IMR-90 (cell line): ENCODE measurements around the gene STIL. TPM values are rescaled to one million over a fixed set of nuclear protein-coding genes. Genes with fewer than 3 reads are reported as not detected.

Source experiments
- ATAC-seq: fragments of 200-7000 bp; cut with Tn5 transposase; 2 replicates; pipeline ENCODE4 v1.9.1; 2020; ENCODE audit warnings: low read depth, mild to moderate bottlenecking, moderate library complexity
- BruUV-seq: library from RNA; stranded (reverse); fragments of 400-500 nt; replicated peaks from 2 replicates; lab custom pipeline; 2021; lab: Mats Ljungman, UMichigan
- CTCF ChIA-PET: fragments of 300-600 bp; formaldehyde crosslinking; extraction: SDS; loops from one replicate; lab custom pipeline; 2021; ENCODE audit warnings: antibody characterized with exemption; lab: Yijun Ruan, JAX
- POLR2A ChIA-PET: fragments of 300-600 bp; sonication (Branson Sonifier 250); formaldehyde crosslinking; loops from one replicate; lab custom pipeline; 2022; ENCODE audit warnings: antibody characterized with exemption; ENCODE audit not compliant: unreplicated experiment; lab: Charles Lee
- DNase-seq: peaks from one replicate; pipeline ENCODE4 v3.0.0; 2013
- H2AFZ ChIP-seq: replicated peaks from 2 replicates; pipeline ENCODE3; 2013; ENCODE audit warnings: low read length, mild to moderate bottlenecking; ENCODE audit not compliant: poor library complexity
- H2AK5ac ChIP-seq: 2 replicates; pipeline ENCODE4 v1.6.1; 2013; ENCODE audit warnings: low read depth, low read length, inconsistent platforms
- H2AK9ac ChIP-seq: replicated peaks from 2 replicates; pipeline ENCODE3; 2013; ENCODE audit warnings: mild to moderate bottlenecking, low read depth, low read length, moderate library complexity; ENCODE audit not compliant: poor library complexity
- H2BK120ac ChIP-seq: 2 replicates; pipeline ENCODE4 v1.6.1; 2013; ENCODE audit warnings: low read depth, low read length, inconsistent platforms
- H2BK15ac ChIP-seq: 3 replicates; pipeline ENCODE4 v1.6.1; 2013; ENCODE audit warnings: low read depth, low read length, inconsistent platforms
- H2BK20ac ChIP-seq: 2 replicates; pipeline ENCODE4 v1.6.1; 2013; ENCODE audit warnings: low read depth, mild to moderate bottlenecking, inconsistent platforms, low read length, moderate library complexity
- H2BK5ac ChIP-seq: 2 replicates; pipeline ENCODE4 v1.6.1; 2013; ENCODE audit warnings: mild to moderate bottlenecking, low read depth, low read length, inconsistent platforms; ENCODE audit not compliant: poor library complexity, severe bottlenecking
- H3K14ac ChIP-seq: replicated peaks from 2 replicates; pipeline ENCODE4 v1.6.1; 2013; ENCODE audit warnings: low read depth, low read length, inconsistent platforms
- H3K18ac ChIP-seq: 2 replicates; pipeline ENCODE4 v1.6.1; 2013; ENCODE audit warnings: low read depth, low read length, control low read depth
- H3K23ac ChIP-seq: 2 replicates; pipeline ENCODE4 v1.6.1; 2013; ENCODE audit warnings: low read depth, low read length, inconsistent platforms
- H3K27ac ChIP-seq: 2 replicates; pipeline ENCODE4 v1.5.1; 2013; ENCODE audit warnings: mild to moderate bottlenecking, control low read depth, low read length; ENCODE audit not compliant: insufficient read depth
- H3K27me3 ChIP-seq: 2 replicates; pipeline ENCODE4 v1.6.1; 2013; ENCODE audit warnings: low read length; ENCODE audit not compliant: control insufficient read depth, insufficient read depth
- H3K36me3 ChIP-seq: 2 replicates; pipeline ENCODE4 v1.6.1; 2013; ENCODE audit warnings: low read length, mixed read lengths; ENCODE audit not compliant: control insufficient read depth, insufficient read depth
- H3K4ac ChIP-seq: 2 replicates; pipeline ENCODE4 v1.6.1; 2013; ENCODE audit warnings: low read depth, low read length, inconsistent platforms
- H3K4me1 ChIP-seq: 2 replicates; pipeline ENCODE4 v1.6.1; 2013; ENCODE audit warnings: low read length, mixed read lengths; ENCODE audit not compliant: control insufficient read depth, insufficient read depth
- H3K4me2 ChIP-seq: 2 replicates; pipeline ENCODE4 v1.6.1; 2013; ENCODE audit warnings: low read depth, mild to moderate bottlenecking, control low read depth, low read length, moderate library complexity
- H3K4me3 ChIP-seq: 2 replicates; pipeline ENCODE4 v1.5.1; 2013; ENCODE audit warnings: low read depth, mild to moderate bottlenecking, control low read depth, low read length, moderate library complexity; ENCODE audit not compliant: insufficient read depth
- H3K56ac ChIP-seq: 2 replicates; pipeline ENCODE4 v1.6.1; 2013; ENCODE audit warnings: low read length, inconsistent platforms; ENCODE audit not compliant: insufficient read depth; ENCODE audit errors: extremely low read depth
- H3K79me1 ChIP-seq, 2 experiments: 2 replicates each; pipeline ENCODE4 v1.6.1; 2013; ENCODE audit warnings: low read length in 2 of 2, inconsistent platforms in 1 of 2, low read depth in 1 of 2
- H3K9ac ChIP-seq: 2 replicates; pipeline ENCODE4 v1.6.1; 2013; ENCODE audit warnings: low read depth, low read length, control low read depth
- H3K9me1 ChIP-seq: 2 replicates; pipeline ENCODE4 v1.6.1; 2013; ENCODE audit warnings: low read length, inconsistent platforms; ENCODE audit not compliant: insufficient read depth
- H3K9me3 ChIP-seq: 2 replicates; pipeline ENCODE4 v1.6.1; 2013; ENCODE audit warnings: low read length; ENCODE audit not compliant: control insufficient read depth, insufficient read depth
- H4K20me1 ChIP-seq: 2 replicates; pipeline ENCODE4 v1.6.1; 2013; ENCODE audit warnings: low read length, inconsistent platforms; ENCODE audit not compliant: insufficient read depth
- H4K5ac ChIP-seq: 2 replicates; pipeline ENCODE4 v1.6.1; 2013; ENCODE audit warnings: mild to moderate bottlenecking, low read depth, low read length, control low read depth
- H4K8ac ChIP-seq, 2 experiments: 2 replicates each; pipeline ENCODE4 v1.6.1; 2013; ENCODE audit warnings: low read depth in 2 of 2, low read length in 2 of 2, control low read depth in 1 of 2, inconsistent platforms in 1 of 2
- H4K91ac ChIP-seq: 2 replicates; pipeline ENCODE4 v1.6.1; 2013; ENCODE audit warnings: low read depth, low read length, inconsistent platforms; ENCODE audit not compliant: insufficient read depth
- CEBPB ChIP-seq: IDR thresholded peaks from 2 replicates; pipeline ENCODE4 v1.6.1; 2012; ENCODE audit warnings: low read depth, low read length, improper control_type of control experiment
- USF2 ChIP-seq: fragments of 150-350 bp; IDR thresholded peaks from 2 replicates; pipeline ENCODE4 v1.6.1; 2017; ENCODE audit warnings: mild to moderate bottlenecking, antibody characterized with exemption, low read length, low read depth
- WGBS, 2 experiments: methylation state at CpG; one replicate each; pipeline versions ENCODE4 v1.1.5 to v1.1.7; 2013; ENCODE audit warnings: missing lambda C conversion rate in 2 of 2; ENCODE audit not compliant: insufficient read length in 1 of 2; ENCODE audit errors: extremely low coverage in 2 of 2; 5-methylcytosine and 5-hydroxymethylcytosine counted together
- dilution Hi-C: fragments of 300-500 bp; cut with HindIII; formaldehyde crosslinking; loops from one replicate; pipeline ENCODE4 v1.14.3; 2018; ENCODE audit warnings: low sequenced_read_pairs; ENCODE audit not compliant: unreplicated experiment
- in situ Hi-C: fragments of 300-500 bp; cut with MboI; formaldehyde crosslinking; loops from 3 replicates; pipeline ENCODE4 v1.14.3; 2019; ENCODE audit warnings: low sequenced_read_pairs, inconsistent platforms, mixed read lengths
- intact Hi-C: fragments of 100-400 bp; cut with micrococcal nuclease; formaldehyde crosslinking; loops from 2 replicates; pipeline ENCODE4 v1.10.0; 2022
- polyA plus RNA-seq, 3 experiments: library from polyadenylated mRNA; depleted of rRNA; stranded (reverse); fragments of >200 nt; gene quantifications; 2 replicates each; pipeline ENCODE4 v1.2.3, GENCODE V29; 2012; ENCODE audit warnings: low replicate concordance in 1 of 3
- total RNA-seq: library from RNA; depleted of rRNA; stranded (reverse); fragments of >200 nt; gene quantifications from 2 replicates; pipeline ENCODE4 v1.2.3, GENCODE V29; 2012

Gene STIL
- total and polyA plus RNA-seq, 2 of the 4 experiments (the other 2 are of a cell fraction), result 6.8 to 17.2 TPM

GRCh38 chr1:47231301-47232186, 82.4 kb downstream of the STIL start:
- ChIA-PET POLR2A (no interaction called here), CTCF (no interaction called here)
- Histone ChIP-seq H3K4me3 (no peak overlapping the region; the same call in 1 of the 2 replicates), H2BK20ac (no peak overlapping the region), H3K4ac (no peak overlapping the region), H2AK9ac (peak overlapping the region; percentile 52), H2BK120ac (no peak overlapping the region), H3K4me1 (peaks cover 3% of the 10 kb centered on the region; the same call in 1 of the 2 replicates), H4K8ac (no peak overlapping the region), H2BK5ac (no peak overlapping the region), H3K23ac (peak overlapping the region; percentile 82), H2BK15ac (no peak overlapping the region), H3K27me3 (peaks cover 95% of the 10 kb centered on the region), H3K79me1 (no peaks in the 10 kb centered on the region), H4K91ac (no peak overlapping the region), H3K14ac (no peak overlapping the region), H3K56ac (no peak overlapping the region), H4K20me1 (peaks cover 11% of the 10 kb centered on the region; the same call in 1 of the 2 replicates), H3K36me3 (no peaks in the 10 kb centered on the region), H3K9me3 (peaks cover 14% of the 10 kb centered on the region), H3K18ac (no peak overlapping the region), H3K4me2 (peak overlapping the region; percentile 78), H3K9me1 (no peaks in the 10 kb centered on the region; the same call in 1 of the 2 replicates), H2AFZ (peak overlapping the region; percentile 55), H3K9ac (no peak overlapping the region), H3K27ac (no peak overlapping the region), H4K5ac (no peak overlapping the region), H2AK5ac (no peak overlapping the region)
- BruUV-seq, result no TSS peak
- DNase-seq (peak; percentile 33), ATAC-seq (peak; percentile 40)
- 2% methylated on average over 13 of the region's 62 CpGs; no CpG with 5 or more reads in 1 of the 2 experiments for WGBS, 2 experiments
- in situ Hi-C loops (no loop called here), intact Hi-C loops (no loop called here), dilution Hi-C loops (no loop called here)
- TF ChIP-seq USF2 (no peak), CEBPB (peak; percentile 71)
